ENCODE results near the gene PRKAG1.

GRCh38 chr12:49024543-49024942, 6.0 kb upstream of the PRKAG1 start:
- TF ChIP-seq POLR2A (IDR thresholded peaks at IDR 0.05) (no peak), CTCF (IDR thresholded peaks at IDR 0.05) (no peak), POLR2AphosphoS5 (IDR thresholded peaks at IDR 0.05) (no peak), EP300 (IDR thresholded peaks at IDR 0.05) (no peak)
